ENCODE measurements around the gene ABTB2.

GRCh38 chr11:34358728-34359547 is 1.1 kb upstream of the ABTB2 start:
- TF ChIP-seq, protein P1, sequence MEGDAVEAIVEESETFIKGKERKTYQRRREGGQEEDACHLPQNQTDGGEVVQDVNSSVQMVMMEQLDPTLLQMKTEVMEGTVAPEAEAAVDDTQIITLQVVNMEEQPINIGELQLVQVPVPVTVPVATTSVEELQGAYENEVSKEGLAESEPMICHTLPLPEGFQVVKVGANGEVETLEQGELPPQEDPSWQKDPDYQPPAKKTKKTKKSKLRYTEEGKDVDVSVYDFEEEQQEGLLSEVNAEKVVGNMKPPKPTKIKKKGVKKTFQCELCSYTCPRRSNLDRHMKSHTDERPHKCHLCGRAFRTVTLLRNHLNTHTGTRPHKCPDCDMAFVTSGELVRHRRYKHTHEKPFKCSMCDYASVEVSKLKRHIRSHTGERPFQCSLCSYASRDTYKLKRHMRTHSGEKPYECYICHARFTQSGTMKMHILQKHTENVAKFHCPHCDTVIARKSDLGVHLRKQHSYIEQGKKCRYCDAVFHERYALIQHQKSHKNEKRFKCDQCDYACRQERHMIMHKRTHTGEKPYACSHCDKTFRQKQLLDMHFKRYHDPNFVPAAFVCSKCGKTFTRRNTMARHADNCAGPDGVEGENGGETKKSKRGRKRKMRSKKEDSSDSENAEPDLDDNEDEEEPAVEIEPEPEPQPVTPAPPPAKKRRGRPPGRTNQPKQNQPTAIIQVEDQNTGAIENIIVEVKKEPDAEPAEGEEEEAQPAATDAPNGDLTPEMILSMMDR (conservative IDR thresholded peaks at IDR 0.05 in 1 of 2, IDR thresholded peaks at IDR 0.05 in 1 of 2; ENCODE audit: low read depth in 1 of 2, low read length in 2 of 2), result peak; percentile 71 to 98
- TF ChIP-seq EZH2 (IDR thresholded peaks at IDR 0.05; ENCODE audit: low read length, missing control alignments), result no peak
